Measurements from ENCODE around the gene EFNA5.

DNA sequence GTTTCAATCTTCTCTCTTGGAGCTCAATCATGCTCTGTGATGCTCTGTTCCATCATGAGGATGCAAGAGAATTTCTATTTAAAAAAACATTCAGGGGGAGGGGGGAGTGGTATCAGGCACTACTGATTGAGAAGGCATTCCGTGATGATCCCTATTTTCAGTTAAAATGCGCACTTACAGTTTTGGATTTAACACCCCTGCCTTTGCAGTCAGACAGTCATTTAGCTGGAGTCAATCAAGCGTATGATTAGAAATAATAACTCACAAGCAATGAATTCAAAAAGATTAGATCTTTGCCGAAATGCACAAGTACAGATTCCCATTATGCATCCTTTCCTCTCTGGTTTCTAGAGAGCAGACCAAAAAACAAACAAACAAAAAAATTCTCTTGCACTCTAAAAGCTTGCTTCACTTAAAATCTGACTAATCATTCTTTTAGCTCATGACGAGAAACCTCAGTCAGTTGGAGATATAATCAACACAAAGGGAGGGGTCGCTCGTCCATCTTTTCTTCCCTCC lies 55.4 kb downstream of the EFNA5 start:
- no peak for TF ChIP-seq POLR2A (IDR thresholded peaks at IDR 0.05; ENCODE audit: low read depth, low read length)
- no peak for TF ChIP-seq POLR2AphosphoS5 (IDR thresholded peaks at IDR 0.05; ENCODE audit: low read depth, low read length)
- TF ChIP-seq TAF1 (IDR thresholded peaks at IDR 0.05; ENCODE audit: low read depth, low read length) = no peak
- no peak for TF ChIP-seq SPI1 (IDR thresholded peaks at IDR 0.05; ENCODE audit: low read depth, low read length)
- TF ChIP-seq PAX5 (IDR thresholded peaks at IDR 0.05; ENCODE audit: insufficient read depth, low read length, severe bottlenecking) = no peak
